CD14-positive monocyte (primary cell): Measurements from ENCODE around the gene SPAG8. TPM values are rescaled to one million over a fixed set of nuclear protein-coding genes. Genes with fewer than 3 reads are reported as not detected.

Source experiments
- DNase-seq, 3 donors: peaks; one replicate each; pipeline ENCODE4 v3.0.0-alpha.2; 2011 to 2022
- H2AFZ ChIP-seq: 2 replicates; pipeline ENCODE4 v1.6.0; 2012; ENCODE audit warnings: mild to moderate bottlenecking, low read depth, low read length, inconsistent platforms; ENCODE audit not compliant: insufficient read depth, poor library complexity, severe bottlenecking
- H3K27ac ChIP-seq, 2 donors: 1 replicate in 1 of 2; 2 replicates in 1 of 2; pipeline ENCODE4 v1.5.1; 2012 to 2013; ENCODE audit warnings: low read length in 2 of 2, control low read depth in 1 of 2, inconsistent platforms in 1 of 2, low read depth in 1 of 2, mild to moderate bottlenecking in 1 of 2
- H3K27me3 ChIP-seq, 2 donors: one replicate each; pipeline versions ENCODE4 v1.6.0 to v1.6.1; 2011 to 2013; ENCODE audit warnings: low read length in 2 of 2; ENCODE audit not compliant: control insufficient read depth in 2 of 2, insufficient read depth in 2 of 2
- H3K36me3 ChIP-seq, 2 donors: replicated peaks in 1 of 2; 1 replicate in 1 of 2; 2 replicates in 1 of 2; pipeline versions ENCODE4 v1.5.1 to v1.6.1; 2012 to 2013; ENCODE audit warnings: low read length in 2 of 2, control low read depth in 1 of 2, inconsistent platforms in 1 of 2, mild to moderate bottlenecking in 1 of 2; ENCODE audit not compliant: insufficient read depth in 2 of 2, control insufficient read depth in 1 of 2
- H3K4me1 ChIP-seq, 2 donors: 1 replicate in 1 of 2; 2 replicates in 1 of 2; pipeline versions ENCODE4 v1.5.1 to v1.6.1; 2012 to 2013; ENCODE audit warnings: low read length in 2 of 2, control low read depth in 1 of 2, inconsistent platforms in 1 of 2, mild to moderate bottlenecking in 1 of 2, moderate library complexity in 1 of 2; ENCODE audit not compliant: insufficient read depth in 2 of 2, control insufficient read depth in 1 of 2
- H3K4me2 ChIP-seq: replicated peaks from 2 replicates; pipeline ENCODE3; 2012; ENCODE audit warnings: low read length, moderate library complexity, mild to moderate bottlenecking; ENCODE audit not compliant: poor library complexity, severe bottlenecking; ENCODE audit errors: extremely low read depth
- H3K4me3 ChIP-seq, 3 experiments: fragments of 200-600 bp in 1 of 3; sonication (generic) in 1 of 3; replicated peaks in 1 of 3; 1 replicate in 2 of 3; 2 replicates in 1 of 3; pipeline ENCODE4 v1.5.1; 2011 to 2013; ENCODE audit warnings: low read length in 3 of 3, mild to moderate bottlenecking in 3 of 3, control low read depth in 2 of 3, low read depth in 2 of 3, inconsistent platforms in 1 of 3, moderate library complexity in 1 of 3
- H3K79me2 ChIP-seq: 2 replicates; pipeline ENCODE4 v1.6.0; 2012; ENCODE audit warnings: mild to moderate bottlenecking, control low read depth, inconsistent platforms, low read length, moderate library complexity; ENCODE audit not compliant: insufficient read depth
- H3K9ac ChIP-seq: 2 replicates; pipeline ENCODE4 v1.6.0; 2017; ENCODE audit warnings: low read length, mild to moderate bottlenecking; ENCODE audit not compliant: insufficient read depth, poor library complexity, severe bottlenecking
- H3K9me3 ChIP-seq, 2 donors: replicated peaks in 1 of 2; 1 replicate in 1 of 2; 2 replicates in 1 of 2; pipeline versions ENCODE4 v1.5.1 to v1.6.1; 2012 to 2013; ENCODE audit warnings: low read length in 2 of 2, control low read depth in 1 of 2; ENCODE audit not compliant: control insufficient read depth in 1 of 2, insufficient read depth in 1 of 2
- H4K20me1 ChIP-seq: 2 replicates; pipeline ENCODE4 v1.6.0; 2012; ENCODE audit warnings: mild to moderate bottlenecking, low read length, control low read depth, moderate library complexity; ENCODE audit not compliant: insufficient read depth
- H3K27ac Mint-ChIP-seq, 7 donors: one replicate each; pipeline ENCODE4 v1.8.0; 2020; ENCODE audit warnings: mild to moderate bottlenecking in 7 of 7, mixed read lengths in 7 of 7, moderate library complexity in 6 of 7, inconsistent platforms in 2 of 7
- H3K27me3 Mint-ChIP-seq, 3 donors: one replicate each; pipeline ENCODE4 v1.8.0; 2021 to 2022; ENCODE audit warnings: low read depth in 3 of 3, mild to moderate bottlenecking in 3 of 3, mixed read lengths in 3 of 3, moderate library complexity in 3 of 3, inconsistent platforms in 1 of 3
- H3K36me3 Mint-ChIP-seq, 2 donors: one replicate each; pipeline ENCODE4 v1.8.0; 2020; ENCODE audit warnings: mixed read lengths in 2 of 2, inconsistent platforms in 1 of 2, mild to moderate bottlenecking in 1 of 2
- H3K4me1 Mint-ChIP-seq: one replicate; pipeline ENCODE4 v1.8.0; 2020; ENCODE audit warnings: mild to moderate bottlenecking, mixed read lengths
- H3K4me3 Mint-ChIP-seq, 2 donors: one replicate each; pipeline ENCODE4 v1.8.0; 2020; ENCODE audit warnings: mild to moderate bottlenecking in 2 of 2, mixed read lengths in 2 of 2, moderate library complexity in 1 of 2
- H3K9me3 Mint-ChIP-seq, 7 donors: one replicate each; pipeline ENCODE4 v1.8.0; 2020 to 2022; ENCODE audit warnings: mixed read lengths in 7 of 7, mild to moderate bottlenecking in 6 of 7, moderate library complexity in 6 of 7, inconsistent platforms in 2 of 7
- WGBS: methylation state at CpG from one replicate; pipeline ENCODE4 v1.1.5; 2013; ENCODE audit warnings: missing lambda C conversion rate; ENCODE audit not compliant: insufficient coverage; 5-methylcytosine and 5-hydroxymethylcytosine counted together
- intact Hi-C, 2 donors: fragments of 100-400 bp; cut with micrococcal nuclease; formaldehyde crosslinking; loops; one replicate each; pipeline versions ENCODE4 v1.15.0 to v1.15.1; 2023
- polyA plus RNA-seq, 3 donors: library from polyadenylated mRNA; depleted of rRNA in 1 of 3; unstranded in 2 of 3; stranded (reverse) in 1 of 3; fragments of 300-500 nt in 2 of 3; fragments of >200 nt in 1 of 3; fragmentation: Illumina TruSeq in 2 of 3; gene quantifications; 1 replicate in 2 of 3; 2 replicates in 1 of 3; pipeline ENCODE4 v1.2.3, GENCODE V29; 2012 to 2021
- TF ChIP-seq, protein P1 (sequence below): fragments of 200-600 bp; IDR thresholded peaks from one replicate; pipeline ENCODE4 v1.8.0; 2022; ENCODE audit warnings: antibody characterized with exemption, mild to moderate bottlenecking

Gene SPAG8
- polyA plus RNA-seq, 3 donors, result 0.52 to 2.9 (median 0.68) TPM

DNA sequence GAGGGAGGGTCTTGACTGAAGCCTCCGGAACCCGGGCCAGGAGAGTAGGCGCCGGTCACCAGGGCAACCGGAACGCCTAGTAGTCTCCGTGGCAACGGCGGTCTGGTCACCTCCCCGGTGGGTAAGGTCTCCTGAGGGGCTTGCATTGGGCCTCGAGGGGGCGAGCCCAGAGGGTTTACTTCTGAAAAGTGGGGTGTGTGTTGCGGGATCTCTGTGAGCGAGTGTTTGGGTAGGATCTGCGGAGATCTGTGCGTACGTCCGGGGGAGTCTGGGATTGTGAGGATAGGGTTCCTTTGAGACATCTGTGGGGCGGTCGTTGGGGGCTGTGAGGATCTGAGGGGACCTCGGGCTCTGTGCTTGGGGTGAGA is 16.6 kb upstream of the SPAG8 start, which contains the start of gene FAM221B:
Gene FAM221B, minus strand, starts transcription at position 17 of the 368 bp plus-strand sequence. CDS start 2,571 bp downstream, outside the sequence.
- no peak for DNase-seq
- intact Hi-C loops, result loop anchor here (2.0 to 5.0 kb wide), 4 partner anchors 16 to 96 kb away; partner anchors contain the start of genes CREB3 (in 1 of the 2), OR13J1 (in 1 of the 2) and TLN1 (in 1 of the 2)
- peak within 1 kb of the TSS; percentile 94 to 99 for H3K4me3 Mint-ChIP-seq
- 0% methylated on average over 21 of the region's 21 CpGs for WGBS
- TF ChIP-seq, protein P1, sequence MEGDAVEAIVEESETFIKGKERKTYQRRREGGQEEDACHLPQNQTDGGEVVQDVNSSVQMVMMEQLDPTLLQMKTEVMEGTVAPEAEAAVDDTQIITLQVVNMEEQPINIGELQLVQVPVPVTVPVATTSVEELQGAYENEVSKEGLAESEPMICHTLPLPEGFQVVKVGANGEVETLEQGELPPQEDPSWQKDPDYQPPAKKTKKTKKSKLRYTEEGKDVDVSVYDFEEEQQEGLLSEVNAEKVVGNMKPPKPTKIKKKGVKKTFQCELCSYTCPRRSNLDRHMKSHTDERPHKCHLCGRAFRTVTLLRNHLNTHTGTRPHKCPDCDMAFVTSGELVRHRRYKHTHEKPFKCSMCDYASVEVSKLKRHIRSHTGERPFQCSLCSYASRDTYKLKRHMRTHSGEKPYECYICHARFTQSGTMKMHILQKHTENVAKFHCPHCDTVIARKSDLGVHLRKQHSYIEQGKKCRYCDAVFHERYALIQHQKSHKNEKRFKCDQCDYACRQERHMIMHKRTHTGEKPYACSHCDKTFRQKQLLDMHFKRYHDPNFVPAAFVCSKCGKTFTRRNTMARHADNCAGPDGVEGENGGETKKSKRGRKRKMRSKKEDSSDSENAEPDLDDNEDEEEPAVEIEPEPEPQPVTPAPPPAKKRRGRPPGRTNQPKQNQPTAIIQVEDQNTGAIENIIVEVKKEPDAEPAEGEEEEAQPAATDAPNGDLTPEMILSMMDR, result no peak
- H2AFZ ChIP-seq, result peak within 1 kb of the TSS; percentile 98
- no peaks in the 10 kb centered on the region for H3K36me3 ChIP-seq
- H3K9me3 Mint-ChIP-seq, result no peaks in the 10 kb centered on the region
- H3K27me3 ChIP-seq, result no peaks in the 10 kb centered on the region
- H3K27me3 Mint-ChIP-seq, result peaks cover 14 to 18% (median 17%) of the 10 kb centered on the region in 3 donors
- H4K20me1 ChIP-seq, result no peaks in the 10 kb centered on the region
- peak within 1 kb of the TSS; percentile 67 to 94 (median 78) for H3K4me3 ChIP-seq
- peaks cover 47 to 58% of the 10 kb centered on the region in 2 donors for H3K4me1 ChIP-seq
- H3K4me2 ChIP-seq, result peak within 1 kb of the TSS; percentile 99
- no peaks in the 10 kb centered on the region for H3K9me3 ChIP-seq
- peak within 1 kb of the TSS; percentile 10 to 73 for H3K27ac ChIP-seq
- H3K36me3 Mint-ChIP-seq, result no peaks in the 10 kb centered on the region
- peak within 1 kb of the TSS; percentile 75 for H3K9ac ChIP-seq
- peak within 1 kb of the TSS; percentile 81 to 99 (median 92) for H3K27ac Mint-ChIP-seq
- peaks cover 4% of the 10 kb centered on the region for H3K79me2 ChIP-seq
- peaks cover 59% of the 10 kb centered on the region for H3K4me1 Mint-ChIP-seq

DNA sequence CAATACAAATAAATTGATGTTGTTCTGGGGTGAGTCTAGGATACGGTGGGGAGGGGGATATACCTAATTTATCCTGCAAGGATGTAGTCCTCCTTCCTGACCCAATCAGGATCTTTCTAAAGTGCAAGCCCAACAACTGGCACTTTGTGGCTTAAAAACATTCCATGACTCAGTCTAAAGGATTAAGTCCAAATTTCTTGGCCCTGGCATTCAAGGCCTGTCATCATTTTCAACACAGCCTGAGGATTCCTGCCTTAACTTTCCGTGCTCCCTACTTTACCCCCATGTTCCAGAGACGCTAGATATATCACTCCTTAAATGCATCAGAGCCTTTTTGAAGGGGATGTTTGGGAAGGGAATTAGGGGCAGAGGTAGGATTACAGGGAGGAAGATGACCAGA is 15.4 kb upstream of the SPAG8 start:
- H3K27ac Mint-ChIP-seq, result peak overlapping the region in 1 of 7 donors; percentile 17
- H3K36me3 ChIP-seq, result no peaks in the 10 kb centered on the region
- no peaks in the 10 kb centered on the region for H3K9me3 ChIP-seq
- no peaks in the 10 kb centered on the region for H4K20me1 ChIP-seq
- H3K4me3 ChIP-seq, result no peak overlapping the region
- H3K9ac ChIP-seq, result no peak overlapping the region
- no peaks in the 10 kb centered on the region for H3K9me3 Mint-ChIP-seq
- no CpG with 5 or more reads among the region's 3 CpGs for WGBS
- H3K4me1 Mint-ChIP-seq, result peaks cover 47% of the 10 kb centered on the region
- intact Hi-C loops, result loop anchor here (5.0 kb wide), 3 partner anchors 45 to 95 kb away; partner anchors contain the start of genes CREB3 (in 1 of the 2), OR13J1 (in 1 of the 2) and TLN1 (in 1 of the 2)
- TF ChIP-seq, protein P1, result no peak
- H3K36me3 Mint-ChIP-seq, result no peaks in the 10 kb centered on the region
- peaks cover 14 to 18% (median 16%) of the 10 kb centered on the region in 3 donors for H3K27me3 Mint-ChIP-seq
- H3K4me1 ChIP-seq, result peaks cover 35 to 46% of the 10 kb centered on the region in 2 donors
- H3K4me3 Mint-ChIP-seq, result peak overlapping the region in 1 of 2 donors; percentile 57
- H2AFZ ChIP-seq, result no peak overlapping the region
- no peak for DNase-seq
- no peak overlapping the region for H3K27ac ChIP-seq
- peaks cover 4% of the 10 kb centered on the region for H3K79me2 ChIP-seq
- H3K27me3 ChIP-seq, result no peaks in the 10 kb centered on the region
- H3K4me2 ChIP-seq, result no peak overlapping the region
